H9 (cell line): ENCODE results near the gene MSL3. TPM values are rescaled to one million over a fixed set of nuclear protein-coding genes. Genes with fewer than 3 reads are reported as not detected.

Source experiments
- DNase-seq: peaks from one replicate; pipeline ENCODE4 v3.0.0-alpha.2; 2017
- H2AFZ ChIP-seq: one replicate; pipeline ENCODE4 v1.6.1; 2013; ENCODE audit warnings: mild to moderate bottlenecking, low read length, control low read depth, moderate library complexity
- H2AK5ac ChIP-seq: 2 replicates; pipeline ENCODE4 v1.6.1; 2013; ENCODE audit warnings: low read length, control low read depth, mixed read lengths; ENCODE audit not compliant: insufficient read length
- H2BK120ac ChIP-seq: one replicate; pipeline ENCODE4 v1.6.1; 2013; ENCODE audit warnings: low read depth, mild to moderate bottlenecking, low read length, control low read depth, inconsistent platforms; ENCODE audit not compliant: poor library complexity, severe bottlenecking
- H2BK12ac ChIP-seq: 2 replicates; pipeline ENCODE4 v1.6.1; 2013; ENCODE audit warnings: low read length, control low read depth, mixed read lengths, low read depth; ENCODE audit not compliant: insufficient read length
- H2BK15ac ChIP-seq: 2 replicates; pipeline ENCODE4 v1.6.1; 2013; ENCODE audit warnings: low read depth, low read length, control low read depth
- H2BK20ac ChIP-seq: one replicate; pipeline ENCODE4 v1.6.1; 2013; ENCODE audit warnings: low read depth, mild to moderate bottlenecking, low read length, control low read depth, inconsistent platforms; ENCODE audit not compliant: poor library complexity, severe bottlenecking
- H2BK5ac ChIP-seq: 2 replicates; pipeline ENCODE4 v1.6.1; 2013; ENCODE audit warnings: low read length, control low read depth, mixed read lengths; ENCODE audit not compliant: insufficient read length
- H3K14ac ChIP-seq: 2 replicates; pipeline ENCODE4 v1.6.1; 2013; ENCODE audit warnings: low read length, control low read depth; ENCODE audit not compliant: insufficient read depth
- H3K18ac ChIP-seq: 2 replicates; pipeline ENCODE4 v1.6.1; 2013; ENCODE audit warnings: low read depth, mild to moderate bottlenecking, mixed read lengths, low read length, control low read depth; ENCODE audit not compliant: insufficient read length
- H3K23ac ChIP-seq: 2 replicates; pipeline ENCODE4 v1.6.1; 2013; ENCODE audit warnings: low read length, control low read depth, mixed read lengths, low read depth; ENCODE audit not compliant: insufficient read length
- H3K23me2 ChIP-seq: 2 replicates; pipeline ENCODE4 v1.6.1; 2013; ENCODE audit warnings: low read depth, mild to moderate bottlenecking, mixed read lengths, low read length, control low read depth; ENCODE audit not compliant: insufficient read length, poor library complexity, severe bottlenecking
- H3K27ac ChIP-seq: 2 replicates; pipeline ENCODE4 v1.5.1; 2013; ENCODE audit warnings: low read length, control low read depth, mixed read lengths, low read depth; ENCODE audit not compliant: insufficient read length
- H3K27me3 ChIP-seq: 2 replicates; pipeline ENCODE4 v1.6.1; 2013; ENCODE audit warnings: low read length, control low read depth, inconsistent platforms; ENCODE audit not compliant: insufficient read depth
- H3K4ac ChIP-seq: 2 replicates; pipeline ENCODE4 v1.6.1; 2013; ENCODE audit warnings: low read depth, mild to moderate bottlenecking, control low read depth, inconsistent platforms, low read length, moderate library complexity
- H3K4me1 ChIP-seq: 2 replicates; pipeline ENCODE4 v1.6.1; 2013; ENCODE audit warnings: low read length, control low read depth, inconsistent platforms; ENCODE audit not compliant: insufficient read depth
- H3K4me2 ChIP-seq: 2 replicates; pipeline ENCODE4 v1.6.1; 2013; ENCODE audit warnings: low read length, control low read depth, mixed read lengths; ENCODE audit not compliant: insufficient read length, insufficient read depth
- H3K56ac ChIP-seq: 2 replicates; pipeline ENCODE4 v1.6.1; 2013; ENCODE audit warnings: low read depth, mild to moderate bottlenecking, mixed read lengths, low read length, control low read depth; ENCODE audit not compliant: insufficient read length
- H3K79me1 ChIP-seq: 2 replicates; pipeline ENCODE4 v1.6.1; 2013; ENCODE audit warnings: low read depth, mild to moderate bottlenecking, moderate library complexity, low read length, control low read depth, inconsistent platforms; ENCODE audit not compliant: insufficient read depth, poor library complexity, severe bottlenecking
- H3K79me2 ChIP-seq: 2 replicates; pipeline ENCODE4 v1.6.1; 2013; ENCODE audit warnings: low read length, control low read depth, inconsistent platforms; ENCODE audit not compliant: insufficient read depth
- H3K9ac ChIP-seq: 2 replicates; pipeline ENCODE4 v1.6.1; 2013; ENCODE audit warnings: low read length, control low read depth, mixed read lengths; ENCODE audit not compliant: insufficient read length; ENCODE audit errors: extremely low read depth
- H3K9me3 ChIP-seq: one replicate; pipeline ENCODE4 v1.6.1; 2013; ENCODE audit warnings: low read depth, low read length, inconsistent platforms; ENCODE audit not compliant: control insufficient read depth
- H3T11ph ChIP-seq: one replicate; pipeline ENCODE4 v1.6.1; 2013; ENCODE audit warnings: mild to moderate bottlenecking, low read length, control low read depth, inconsistent platforms
- H4K20me1 ChIP-seq: one replicate; pipeline ENCODE4 v1.6.1; 2013; ENCODE audit not compliant: control insufficient read depth, insufficient read length, insufficient read depth
- H4K5ac ChIP-seq: 2 replicates; pipeline ENCODE4 v1.6.1; 2013; ENCODE audit warnings: low read depth, mild to moderate bottlenecking, mixed read lengths, low read length, control low read depth; ENCODE audit not compliant: insufficient read length
- H4K8ac ChIP-seq: replicated peaks from 2 replicates; pipeline ENCODE4 v1.6.1; 2013; ENCODE audit warnings: low read length, control low read depth, mixed read lengths, low read depth; ENCODE audit not compliant: insufficient read length
- H4K91ac ChIP-seq: 2 replicates; pipeline ENCODE4 v1.6.1; 2013; ENCODE audit warnings: low read depth, mild to moderate bottlenecking, moderate library complexity, mixed read lengths, low read length, control low read depth; ENCODE audit not compliant: insufficient read length
- H3K27ac Mint-ChIP-seq, 3 experiments: 2 replicates in 2 of 3; 3 replicates in 1 of 3; pipeline ENCODE4 v1.8.0; 2020 to 2021; ENCODE audit warnings: mixed read lengths in 3 of 3, mild to moderate bottlenecking in 1 of 3, moderate library complexity in 1 of 3
- H3K27me3 Mint-ChIP-seq: 2 replicates; pipeline ENCODE4 v1.8.0; 2021; ENCODE audit warnings: low read depth, mild to moderate bottlenecking, moderate library complexity, mixed read lengths
- H3K36me3 Mint-ChIP-seq, 3 experiments: 2 replicates in 2 of 3; 3 replicates in 1 of 3; pipeline ENCODE4 v1.8.0; 2020 to 2021; ENCODE audit warnings: low read depth in 3 of 3, mixed read lengths in 3 of 3; ENCODE audit not compliant: insufficient read depth in 1 of 3
- H3K4me1 Mint-ChIP-seq, 2 experiments: 2 replicates each; pipeline ENCODE4 v1.8.0; 2020; ENCODE audit warnings: mixed read lengths in 2 of 2
- H3K4me3 Mint-ChIP-seq, 2 experiments: 2 replicates in 1 of 2; 3 replicates in 1 of 2; pipeline ENCODE4 v1.8.0; 2020 to 2021; ENCODE audit warnings: mild to moderate bottlenecking in 2 of 2, mixed read lengths in 2 of 2, moderate library complexity in 1 of 2
- H3K9me3 Mint-ChIP-seq, 2 experiments: 2 replicates in 1 of 2; 3 replicates in 1 of 2; pipeline ENCODE4 v1.8.0; 2020; ENCODE audit warnings: mild to moderate bottlenecking in 2 of 2, mixed read lengths in 2 of 2, moderate library complexity in 1 of 2
- WGBS: extraction: QIAGEN DNeasy Blood & Tissue Kit; methylation state at CpG from one replicate; pipeline ENCODE4 v1.1.7; 2013; ENCODE audit warnings: missing lambda C conversion rate, low lambda C conversion rate, mixed read lengths; ENCODE audit not compliant: insufficient read length; ENCODE audit errors: extremely low coverage; 5-methylcytosine and 5-hydroxymethylcytosine counted together
- total RNA-seq: library from RNA; stranded (reverse); gene quantifications from 2 replicates; pipeline ENCODE4 v1.2.1, GENCODE V29; 2021
- TF ChIP-seq, protein P1 (sequence below): fragments of 200-600 bp; sonication (generic); conservative IDR thresholded peaks from 3 replicates; pipeline ENCODE4 v1.8.0; 2021; ENCODE audit warnings: antibody characterized with exemption, mild to moderate bottlenecking

The MSL3 gene
- total RNA-seq, 1 experiment from 2014 or later, result 13.0 TPM

GRCh38 chrX:11725631-11726442 lies 32.2 kb upstream of the MSL3 start:
- H2AK5ac ChIP-seq, result no peak overlapping the region
- H3K9ac ChIP-seq, result no peak overlapping the region
- no peaks in the 10 kb centered on the region for H3K23me2 ChIP-seq
- no peak overlapping the region for H2BK5ac ChIP-seq
- H3K4me2 ChIP-seq, result no peak overlapping the region
- Mint-ChIP-seq H3K9me3 (peaks cover 67 to 69% of the 10 kb centered on the region in 2 experiments), H3K27ac (no peak overlapping the region), H3K4me3 (no peak overlapping the region), H3K4me1 (no peaks in the 10 kb centered on the region), H3K27me3 (peaks cover 7% of the 10 kb centered on the region), H3K36me3 (no peaks in the 10 kb centered on the region; a peak in 2 of 7 replicates)
- H3K27ac ChIP-seq, result no peak overlapping the region
- H2BK20ac ChIP-seq, result no peak overlapping the region
- H2AFZ ChIP-seq, result no peak overlapping the region
- no peak overlapping the region for H4K8ac ChIP-seq
- no peak overlapping the region for H3T11ph ChIP-seq
- no peak overlapping the region for H3K18ac ChIP-seq
- TF ChIP-seq, protein P1, sequence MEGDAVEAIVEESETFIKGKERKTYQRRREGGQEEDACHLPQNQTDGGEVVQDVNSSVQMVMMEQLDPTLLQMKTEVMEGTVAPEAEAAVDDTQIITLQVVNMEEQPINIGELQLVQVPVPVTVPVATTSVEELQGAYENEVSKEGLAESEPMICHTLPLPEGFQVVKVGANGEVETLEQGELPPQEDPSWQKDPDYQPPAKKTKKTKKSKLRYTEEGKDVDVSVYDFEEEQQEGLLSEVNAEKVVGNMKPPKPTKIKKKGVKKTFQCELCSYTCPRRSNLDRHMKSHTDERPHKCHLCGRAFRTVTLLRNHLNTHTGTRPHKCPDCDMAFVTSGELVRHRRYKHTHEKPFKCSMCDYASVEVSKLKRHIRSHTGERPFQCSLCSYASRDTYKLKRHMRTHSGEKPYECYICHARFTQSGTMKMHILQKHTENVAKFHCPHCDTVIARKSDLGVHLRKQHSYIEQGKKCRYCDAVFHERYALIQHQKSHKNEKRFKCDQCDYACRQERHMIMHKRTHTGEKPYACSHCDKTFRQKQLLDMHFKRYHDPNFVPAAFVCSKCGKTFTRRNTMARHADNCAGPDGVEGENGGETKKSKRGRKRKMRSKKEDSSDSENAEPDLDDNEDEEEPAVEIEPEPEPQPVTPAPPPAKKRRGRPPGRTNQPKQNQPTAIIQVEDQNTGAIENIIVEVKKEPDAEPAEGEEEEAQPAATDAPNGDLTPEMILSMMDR, result no peak
- H3K56ac ChIP-seq, result no peak overlapping the region
- H3K4me1 ChIP-seq, result no peaks in the 10 kb centered on the region
- no peak overlapping the region for H2BK15ac ChIP-seq
- no peaks in the 10 kb centered on the region for H3K79me2 ChIP-seq
- peaks cover 4% of the 10 kb centered on the region for H3K9me3 ChIP-seq
- no peaks in the 10 kb centered on the region for H3K79me1 ChIP-seq
- H2BK12ac ChIP-seq, result no peak overlapping the region
- H3K23ac ChIP-seq, result no peak overlapping the region
- H3K4ac ChIP-seq, result no peak overlapping the region
- no peak overlapping the region for H3K14ac ChIP-seq
- no peak overlapping the region for H4K5ac ChIP-seq
- no peak for DNase-seq
- H2BK120ac ChIP-seq, result no peak overlapping the region
- H4K20me1 ChIP-seq, result no peaks in the 10 kb centered on the region
- H4K91ac ChIP-seq, result no peak overlapping the region
- WGBS, result no CpG with 5 or more reads among the region's 8 CpGs
- no peaks in the 10 kb centered on the region for H3K27me3 ChIP-seq
